Measurements from ENCODE around the gene SMAD2. TPM values are rescaled to one million over a fixed set of nuclear protein-coding genes. Genes with fewer than 3 reads are reported as not detected.

Gene SMAD2
- total RNA-seq, 1 donor from 2014 or later = 97.3 TPM

DNA sequence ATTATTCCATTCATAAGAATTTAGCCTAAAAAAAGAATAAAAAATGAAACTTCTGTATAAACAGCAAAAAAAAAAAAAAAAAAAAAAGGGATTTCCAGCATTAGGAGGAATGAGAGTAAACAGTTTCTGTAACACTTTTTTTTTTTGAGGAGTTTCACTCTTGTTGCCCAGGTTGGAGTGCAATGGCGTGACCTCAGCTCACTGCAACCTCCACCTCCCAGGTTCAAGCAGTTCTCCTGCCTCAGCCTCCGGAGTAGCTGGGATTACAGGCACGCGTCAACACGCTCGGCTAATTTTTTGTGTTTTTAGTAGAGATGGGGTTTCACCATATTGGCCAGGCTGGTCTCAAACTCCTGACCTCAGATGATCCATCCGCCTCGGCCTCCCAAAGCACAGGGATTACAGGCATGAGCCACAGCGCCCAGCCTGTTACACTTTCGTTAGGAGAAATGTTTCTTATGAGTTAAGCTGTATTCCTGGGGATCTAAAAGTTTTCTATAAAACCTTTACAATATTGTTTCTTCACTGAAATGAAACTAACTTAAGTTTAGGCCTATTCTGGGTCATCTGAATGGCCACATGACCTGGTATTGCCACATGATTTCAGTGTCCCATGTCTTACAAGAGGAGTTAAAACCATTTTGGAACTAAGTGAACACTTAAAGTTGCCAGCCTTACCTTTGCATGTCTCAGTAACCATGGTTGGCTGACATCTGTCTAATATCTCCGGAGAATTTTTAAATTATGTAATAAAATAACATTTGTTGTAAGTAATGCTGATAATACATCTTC lies 17.5 kb downstream of the SMAD2 start:
- H3K4me1 Mint-ChIP-seq = peaks cover 20% of the 10 kb centered on the region
- H3K9me3 Mint-ChIP-seq = no peaks in the 10 kb centered on the region
- ATAC-seq (ENCODE audit: low read depth) = no peak
- H3K27ac Mint-ChIP-seq = no peak overlapping the region
- intact Hi-C loops (cut with micrococcal nuclease) = no loop called here
- H3K36me3 Mint-ChIP-seq (ENCODE audit: low read depth) = peaks cover 34% of the 10 kb centered on the region
- ChIA-PET POLR2A (interaction anchor here (1.2 kb wide), 1 partner anchor 18 kb away, joined by 3 read pairs; no protein-coding TSS in a partner anchor), CTCF (no interaction called here)
- no peak overlapping the region for H3K4me3 Mint-ChIP-seq
- no peaks in the 10 kb centered on the region for H3K27me3 Mint-ChIP-seq
- TF ChIP-seq, protein P1, sequence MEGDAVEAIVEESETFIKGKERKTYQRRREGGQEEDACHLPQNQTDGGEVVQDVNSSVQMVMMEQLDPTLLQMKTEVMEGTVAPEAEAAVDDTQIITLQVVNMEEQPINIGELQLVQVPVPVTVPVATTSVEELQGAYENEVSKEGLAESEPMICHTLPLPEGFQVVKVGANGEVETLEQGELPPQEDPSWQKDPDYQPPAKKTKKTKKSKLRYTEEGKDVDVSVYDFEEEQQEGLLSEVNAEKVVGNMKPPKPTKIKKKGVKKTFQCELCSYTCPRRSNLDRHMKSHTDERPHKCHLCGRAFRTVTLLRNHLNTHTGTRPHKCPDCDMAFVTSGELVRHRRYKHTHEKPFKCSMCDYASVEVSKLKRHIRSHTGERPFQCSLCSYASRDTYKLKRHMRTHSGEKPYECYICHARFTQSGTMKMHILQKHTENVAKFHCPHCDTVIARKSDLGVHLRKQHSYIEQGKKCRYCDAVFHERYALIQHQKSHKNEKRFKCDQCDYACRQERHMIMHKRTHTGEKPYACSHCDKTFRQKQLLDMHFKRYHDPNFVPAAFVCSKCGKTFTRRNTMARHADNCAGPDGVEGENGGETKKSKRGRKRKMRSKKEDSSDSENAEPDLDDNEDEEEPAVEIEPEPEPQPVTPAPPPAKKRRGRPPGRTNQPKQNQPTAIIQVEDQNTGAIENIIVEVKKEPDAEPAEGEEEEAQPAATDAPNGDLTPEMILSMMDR (IDR thresholded peaks at IDR 0.05) = no peak
- no peak for DNase-seq

DNA sequence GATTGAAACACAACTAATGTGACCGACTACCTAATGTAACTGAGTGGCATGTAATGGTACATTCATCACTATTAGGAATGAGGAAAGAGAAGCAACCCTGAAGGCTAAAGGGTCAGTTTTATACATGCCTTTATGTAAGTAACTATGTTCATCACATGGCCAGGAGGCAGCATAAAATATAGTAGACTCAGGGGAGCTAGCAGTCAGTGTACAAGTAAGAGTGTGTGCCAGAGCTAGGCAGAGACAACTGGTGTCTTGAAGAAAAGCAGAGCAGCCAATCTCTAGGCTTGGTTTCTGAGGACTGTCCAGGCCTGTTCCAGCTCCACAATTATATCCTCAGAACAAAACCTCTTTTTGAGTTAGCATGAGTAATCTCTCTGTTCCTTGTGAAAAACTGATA lies 18.1 kb downstream of the SMAD2 start:
- peaks cover 20% of the 10 kb centered on the region for H3K4me1 Mint-ChIP-seq
- intact Hi-C loops (cut with micrococcal nuclease) = no loop called here
- TF ChIP-seq, protein P1 (IDR thresholded peaks at IDR 0.05) = no peak

DNA sequence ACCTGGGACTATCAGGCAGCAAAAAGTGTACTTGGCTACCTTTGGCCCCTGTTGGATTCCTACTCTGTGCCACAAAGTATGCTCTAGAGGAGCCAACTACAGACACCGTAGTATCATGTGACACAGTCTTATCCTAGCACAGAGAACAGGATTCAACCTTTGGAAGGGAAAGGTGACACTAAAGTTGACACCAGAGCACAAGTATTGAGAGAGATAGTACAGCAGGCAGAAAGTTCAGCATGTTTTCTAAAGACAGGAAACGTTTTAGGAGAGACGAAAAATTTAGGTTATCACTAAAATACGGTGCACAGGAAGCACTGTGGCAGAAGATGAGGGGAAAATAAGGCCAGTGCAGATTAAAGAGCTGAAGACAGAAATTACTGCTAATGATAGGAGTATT lies 18.6 kb downstream of the SMAD2 start:
- peaks cover 38% of the 10 kb centered on the region for H3K36me3 Mint-ChIP-seq (ENCODE audit: low read depth)
- H3K9me3 Mint-ChIP-seq = peaks cover 4% of the 10 kb centered on the region
- ChIA-PET POLR2A (no interaction called here), CTCF (no interaction called here)
- DNase-seq = no peak
- TF ChIP-seq, protein P1 (IDR thresholded peaks at IDR 0.05) = no peak
- no peak for ATAC-seq (ENCODE audit: low read depth)
- no peak overlapping the region for H3K27ac Mint-ChIP-seq
- H3K27me3 Mint-ChIP-seq = no peaks in the 10 kb centered on the region
- H3K4me3 Mint-ChIP-seq = no peak overlapping the region
- peaks cover 17% of the 10 kb centered on the region for H3K4me1 Mint-ChIP-seq
- intact Hi-C loops (cut with micrococcal nuclease) = no loop called here

More for the DNA sequence above, 18.1 kb downstream of the SMAD2 start:
- H3K9me3 Mint-ChIP-seq = no peaks in the 10 kb centered on the region
- no peak overlapping the region for H3K27ac Mint-ChIP-seq
- ChIA-PET CTCF (no interaction called here), POLR2A (interaction anchor here (1.2 kb wide), 1 partner anchor 19 kb away, joined by 3 read pairs; no protein-coding TSS in a partner anchor)
- peaks cover 36% of the 10 kb centered on the region for H3K36me3 Mint-ChIP-seq (ENCODE audit: low read depth)
- no peak overlapping the region for H3K4me3 Mint-ChIP-seq
- no peaks in the 10 kb centered on the region for H3K27me3 Mint-ChIP-seq
- no peak for DNase-seq
- no peak for ATAC-seq (ENCODE audit: low read depth)

DNA sequence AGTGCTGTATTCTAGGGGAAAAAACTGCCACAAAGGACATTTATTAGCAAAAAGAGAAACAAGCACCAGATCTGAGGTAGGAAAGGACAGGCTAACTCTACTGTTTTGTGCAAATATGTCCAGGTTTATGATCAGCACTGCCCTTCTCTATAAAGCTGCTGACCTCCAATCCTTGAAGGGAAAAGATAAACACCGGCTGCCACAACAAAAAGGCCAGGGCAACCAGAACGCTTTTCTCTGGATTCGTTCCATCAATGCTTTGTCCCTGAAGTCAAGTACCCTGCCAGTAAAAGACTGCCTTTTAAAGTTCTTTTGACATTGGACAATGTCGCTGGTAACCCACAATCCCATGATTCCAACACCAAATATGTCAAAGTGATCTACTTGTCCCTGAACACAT lies 21.0 kb downstream of the SMAD2 start:
- no peak for ATAC-seq (ENCODE audit: low read depth)
- DNase-seq = no peak
- Mint-ChIP-seq H3K27me3 (peaks cover 7% of the 10 kb centered on the region), H3K27ac (no peak overlapping the region), H3K9me3 (peaks cover 15% of the 10 kb centered on the region), H3K4me1 (peaks cover 15% of the 10 kb centered on the region), H3K36me3 (ENCODE audit: low read depth) (peaks cover 47% of the 10 kb centered on the region), H3K4me3 (no peak overlapping the region)
- ChIA-PET POLR2A (no interaction called here), CTCF (no interaction called here)
- intact Hi-C loops (cut with micrococcal nuclease) = no loop called here
- TF ChIP-seq, protein P1 (IDR thresholded peaks at IDR 0.05) = no peak

DNA sequence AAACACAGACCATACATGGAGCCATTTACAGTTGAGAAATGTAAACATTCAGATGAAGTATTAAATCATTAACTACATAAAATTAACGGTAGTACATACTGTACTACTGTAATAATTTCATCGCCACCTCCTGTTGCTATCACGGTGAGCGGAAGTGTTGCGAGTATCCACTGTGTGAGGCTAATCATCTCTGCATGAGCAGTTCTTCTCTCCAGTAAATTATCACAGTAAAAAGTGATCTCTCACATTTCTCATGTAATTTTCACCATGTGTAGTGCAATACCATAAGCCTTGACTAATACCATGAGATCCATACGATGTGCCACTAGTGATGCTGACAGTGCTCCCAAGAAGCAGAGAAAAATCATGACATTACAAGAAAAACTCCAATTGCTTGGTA lies 21.9 kb downstream of the SMAD2 start:
- no peak overlapping the region for H3K4me3 Mint-ChIP-seq

More for the DNA sequence above, 21.9 kb downstream of the SMAD2 start:
- intact Hi-C loops (cut with micrococcal nuclease) = no loop called here
- no peak overlapping the region for H3K27ac Mint-ChIP-seq
- ATAC-seq (ENCODE audit: low read depth) (no peak), DNase-seq (no peak)
- peaks cover 53% of the 10 kb centered on the region for H3K36me3 Mint-ChIP-seq (ENCODE audit: low read depth)
- TF ChIP-seq, protein P1 (IDR thresholded peaks at IDR 0.05) = no peak
- peaks cover 11% of the 10 kb centered on the region for H3K4me1 Mint-ChIP-seq
- H3K9me3 Mint-ChIP-seq = peaks cover 20% of the 10 kb centered on the region
- CTCF ChIA-PET = no interaction called here
- POLR2A ChIA-PET = no interaction called here
- H3K27me3 Mint-ChIP-seq = peaks cover 12% of the 10 kb centered on the region

Data from activated B cell treated with CpG ODN at 0.5 μM for 24 hours (primary cell).